GM18505 (cell line): Measurements from ENCODE around the gene AMN1.
"Not testable (repeated sequence)": the region's sequence is repeated elsewhere in the genome, so short reads cannot be mapped to it uniquely, and the experiment has no call there.

Source experiments
- ATAC-seq: cut with Tn5 transposase; IDR thresholded peaks from one replicate; pipeline ENCODE4 v1.9.1; 2021; ENCODE audit not compliant: unreplicated experiment
- POLR2A ChIP-seq: IDR thresholded peaks from 4 replicates; pipeline ENCODE4 v1.6.1; 2011; ENCODE audit warnings: borderline replicate concordance; ENCODE audit not compliant: insufficient read depth, insufficient read length; ENCODE audit errors: extremely low read depth

AMN1 gene

GRCh38 chr12:31726575-31726974 is 2.2 kb downstream of the AMN1 start:
- ATAC-seq, result no peak
- TF ChIP-seq POLR2A, result no peak

- no peak for TF ChIP-seq POLR2A
- no peak for ATAC-seq
Observed at GRCh38 chr12:31724557-31724956, 4.3 kb downstream of the AMN1 start.

- no peak for ATAC-seq
- no peak for TF ChIP-seq POLR2A
Observed at GRCh38 chr12:31722580-31722979, 6.2 kb downstream of the AMN1 start.

GRCh38 chr12:31718542-31719198 is 10.2 kb downstream of the AMN1 start:
- ATAC-seq, result not testable (repeated sequence)

GRCh38 chr12:31716998-31717397 is 11.8 kb downstream of the AMN1 start:
- not testable (repeated sequence) for ATAC-seq

GRCh38 chr12:31715283-31715825 is 13.5 kb downstream of the AMN1 start:
- peak; percentile 93 for ATAC-seq
- TF ChIP-seq POLR2A, result peak; percentile 59

GRCh38 chr12:31714406-31715271 is 14.2 kb downstream of the AMN1 start:
- no peak for TF ChIP-seq POLR2A
- no peak for ATAC-seq

- TF ChIP-seq POLR2A, result no peak
- ATAC-seq, result no peak
Observed at GRCh38 chr12:31712877-31713276, 15.9 kb downstream of the AMN1 start.

GRCh38 chr12:31710021-31710818 is 18.6 kb downstream of the AMN1 start:
- no peak for TF ChIP-seq POLR2A
- ATAC-seq, result no peak

- ATAC-seq, result not testable (repeated sequence)
Observed at GRCh38 chr12:31708118-31708517, 20.7 kb downstream of the AMN1 start.

GRCh38 chr12:31705621-31706020 is 23.2 kb downstream of the AMN1 start:
- ATAC-seq, result no peak
- TF ChIP-seq POLR2A, result no peak

- no peak for TF ChIP-seq POLR2A
Observed at GRCh38 chr12:31702047-31702446, 26.8 kb downstream of the AMN1 start.

GRCh38 chr12:31689921-31690320 is 38.9 kb downstream of the AMN1 start:
- not testable (repeated sequence) for ATAC-seq

More at GRCh38 chr12:31702047-31702446, 26.8 kb downstream of the AMN1 start:
- no peak for ATAC-seq
